CD8-positive, alpha-beta memory T cell (primary cell): ENCODE data around the gene CFHR3. TPM values are rescaled to one million over a fixed set of nuclear protein-coding genes. Genes with fewer than 3 reads are reported as not detected.
"Not testable (repeated sequence)": the region's sequence is repeated elsewhere in the genome, so short reads cannot be mapped to it uniquely, and the experiment has no call there.

Experiments
- CTCF ChIA-PET: fragments of 350-600 bp; sonication (Branson Sonifier 250); formaldehyde crosslinking; loops from one replicate; lab custom pipeline; 2021; ENCODE audit warnings: antibody characterized with exemption; lab: Charles Lee
- POLR2A ChIA-PET: fragments of 350-600 bp; sonication (Branson Sonifier 250); formaldehyde crosslinking; loops from one replicate; lab custom pipeline; 2021; ENCODE audit warnings: antibody characterized with exemption; lab: Charles Lee
- DNase-seq, 5 donors: peaks; one replicate each; pipeline versions ENCODE4 v3.0.0 to v3.0.0-alpha.2; 2020 to 2022; ENCODE audit warnings: mixed read lengths in 1 of 5
- H3K27ac ChIP-seq: one replicate; pipeline ENCODE4 v1.7.0; 2013; ENCODE audit warnings: low read depth, mild to moderate bottlenecking, low read length, moderate library complexity
- H3K27me3 ChIP-seq: 2 replicates; pipeline ENCODE4 v1.7.0; 2013; ENCODE audit warnings: low read length, mild to moderate bottlenecking; ENCODE audit not compliant: insufficient read depth, poor library complexity, severe bottlenecking
- H3K36me3 ChIP-seq: 2 replicates; pipeline ENCODE4 v1.7.0; 2013; ENCODE audit warnings: mild to moderate bottlenecking, low read length, moderate library complexity; ENCODE audit not compliant: insufficient read depth
- H3K4me1 ChIP-seq: 2 replicates; pipeline ENCODE4 v1.7.0; 2013; ENCODE audit warnings: mild to moderate bottlenecking, low read length, moderate library complexity; ENCODE audit not compliant: insufficient read depth
- H3K4me3 ChIP-seq: 2 replicates; pipeline ENCODE4 v1.7.0; 2013; ENCODE audit warnings: mild to moderate bottlenecking, low read length
- H3K9me3 ChIP-seq: 2 replicates; pipeline ENCODE4 v1.7.0; 2013; ENCODE audit warnings: mild to moderate bottlenecking, low read length
- H3K27ac Mint-ChIP-seq, 8 donors: one replicate each; pipeline ENCODE4 v1.8.0; 2020 to 2021; ENCODE audit warnings: mixed read lengths in 8 of 8, mild to moderate bottlenecking in 6 of 8, inconsistent platforms in 3 of 8, moderate library complexity in 3 of 8
- H3K27me3 Mint-ChIP-seq, 2 donors: one replicate each; pipeline ENCODE4 v1.8.0; 2020 to 2021; ENCODE audit warnings: mixed read lengths in 2 of 2, mild to moderate bottlenecking in 1 of 2, moderate library complexity in 1 of 2
- H3K36me3 Mint-ChIP-seq, 3 donors: one replicate each; pipeline ENCODE4 v1.8.0; 2020 to 2021; ENCODE audit warnings: mixed read lengths in 3 of 3, inconsistent platforms in 1 of 3, mild to moderate bottlenecking in 1 of 3
- H3K4me1 Mint-ChIP-seq, 3 donors: one replicate each; pipeline ENCODE4 v1.8.0; 2020 to 2021; ENCODE audit warnings: mixed read lengths in 3 of 3, inconsistent platforms in 1 of 3, mild to moderate bottlenecking in 1 of 3
- H3K4me3 Mint-ChIP-seq, 7 donors: one replicate each; pipeline ENCODE4 v1.8.0; 2020 to 2021; ENCODE audit warnings: mixed read lengths in 7 of 7, mild to moderate bottlenecking in 6 of 7, moderate library complexity in 4 of 7, inconsistent platforms in 2 of 7
- H3K9me3 Mint-ChIP-seq, 5 donors: one replicate each; pipeline ENCODE4 v1.8.0; 2020 to 2022; ENCODE audit warnings: mixed read lengths in 5 of 5, mild to moderate bottlenecking in 3 of 5, moderate library complexity in 2 of 5, inconsistent platforms in 1 of 5
- polyA plus RNA-seq: library from polyadenylated mRNA; unstranded; fragments of 300-500 nt; fragmentation: Illumina TruSeq; gene quantifications from one replicate; pipeline ENCODE4 v1.2.3, GENCODE V29; 2021
- total RNA-seq, 2 experiments: library from RNA; stranded (reverse); gene quantifications; one replicate each; pipeline ENCODE4 v1.2.3, GENCODE V29; 2021

The CFHR3 gene
- total and polyA plus RNA-seq, 3 experiments from 2014 or later: not detected

DNA sequence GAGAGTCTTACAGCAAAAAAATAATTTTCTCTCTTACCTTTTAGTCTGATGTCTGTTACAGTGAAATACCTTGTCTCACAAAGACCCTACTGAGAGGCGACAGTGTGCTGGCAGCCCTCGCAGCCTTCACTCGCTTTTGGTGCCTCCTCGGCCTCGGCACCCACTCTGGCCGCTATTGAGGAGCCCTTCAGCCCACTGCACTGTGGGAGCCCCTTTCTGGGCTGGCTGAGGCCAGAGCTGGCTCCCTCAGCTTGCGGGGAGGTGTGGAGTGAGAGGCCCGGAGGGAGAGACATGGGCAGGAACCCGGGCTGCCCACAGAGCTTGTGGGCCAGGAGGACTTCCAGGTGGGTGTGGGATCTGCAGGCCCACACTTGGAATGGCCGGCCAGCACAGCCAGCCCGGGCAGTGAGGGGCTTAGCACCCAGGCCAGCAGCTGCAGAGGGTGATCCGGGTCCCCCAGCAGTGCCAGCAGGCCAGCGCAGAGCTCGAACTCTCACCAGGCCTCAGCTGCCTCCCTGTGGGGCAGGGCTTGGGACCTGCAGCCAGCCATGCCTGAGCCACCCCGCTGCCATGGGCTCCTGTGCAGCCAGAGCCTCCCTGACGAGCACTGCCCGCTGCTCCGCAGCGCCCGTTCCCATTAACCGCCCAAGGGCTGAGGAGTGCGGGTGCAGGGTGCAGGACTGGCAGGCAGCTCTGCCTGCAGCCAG, 34.0 kb downstream of the CFHR3 start:
- POLR2A ChIA-PET: no interaction called here

DNA sequence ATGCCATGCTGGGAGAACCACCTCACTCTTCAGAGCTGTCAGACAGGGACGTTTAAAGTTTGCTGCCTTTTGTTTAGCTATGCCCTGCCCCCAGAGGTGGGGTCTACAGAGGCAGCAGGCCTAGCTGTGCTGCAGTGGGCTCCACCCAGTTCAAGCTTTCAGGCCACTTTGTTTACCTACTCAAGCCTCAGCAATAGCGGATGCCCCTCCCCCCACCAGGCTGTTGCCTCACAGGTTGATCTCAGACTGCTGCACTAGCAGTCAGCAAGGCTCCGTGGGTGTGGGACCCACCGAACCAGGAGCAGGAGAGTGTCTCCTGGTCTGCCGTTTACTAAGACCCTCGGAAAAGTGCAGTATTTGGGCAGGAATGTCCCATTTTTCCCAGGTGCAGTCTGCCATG, 42.8 kb downstream of the CFHR3 start:
- H3K4me1 ChIP-seq, H3K27ac ChIP-seq, H3K4me3 Mint-ChIP-seq, H3K27ac Mint-ChIP-seq, H3K4me1 Mint-ChIP-seq, H3K9me3 ChIP-seq, H3K27me3 Mint-ChIP-seq, H3K4me3 ChIP-seq, POLR2A ChIA-PET, CTCF ChIA-PET, H3K27me3 ChIP-seq, H3K9me3 Mint-ChIP-seq, H3K36me3 ChIP-seq, H3K36me3 Mint-ChIP-seq, DNase-seq: not testable (repeated sequence)

More for the DNA sequence above, 34.0 kb downstream of the CFHR3 start:
- H3K36me3 Mint-ChIP-seq: no peaks in the 10 kb centered on the region
- no peak overlapping the region for H3K4me3 Mint-ChIP-seq
- Histone ChIP-seq H3K9me3 (no peaks in the 10 kb centered on the region), H3K4me3 (no peak overlapping the region), H3K27me3 (no peaks in the 10 kb centered on the region), H3K27ac (no peak overlapping the region), H3K36me3 (no peaks in the 10 kb centered on the region), H3K4me1 (no peaks in the 10 kb centered on the region)
- H3K9me3 Mint-ChIP-seq: peaks cover 0 to 1% (median 0%) of the 10 kb centered on the region in 5 donors
- H3K4me1 Mint-ChIP-seq: no peaks in the 10 kb centered on the region
- CTCF ChIA-PET: no interaction called here
- H3K27me3 Mint-ChIP-seq: peaks cover 0 to 3% of the 10 kb centered on the region in 2 donors
- no peak overlapping the region for H3K27ac Mint-ChIP-seq
- DNase-seq: no peak

- H3K27ac ChIP-seq, POLR2A ChIA-PET, CTCF ChIA-PET, H3K4me3 ChIP-seq, H3K27ac Mint-ChIP-seq, H3K4me1 Mint-ChIP-seq, H3K36me3 Mint-ChIP-seq, H3K9me3 Mint-ChIP-seq, H3K4me1 ChIP-seq, H3K4me3 Mint-ChIP-seq, H3K27me3 Mint-ChIP-seq, DNase-seq, H3K36me3 ChIP-seq, H3K9me3 ChIP-seq, H3K27me3 ChIP-seq: not testable (repeated sequence)
Measured at GRCh38 chr1:196819531-196819930, 44.9 kb downstream of the CFHR3 start, which contains the start of gene CFHR1. Gene CFHR1, plus strand, starts transcription at chr1:196819731. Its CDS starts 114 bp downstream, at chr1:196819845.

- H3K4me3 ChIP-seq, H3K36me3 ChIP-seq, POLR2A ChIA-PET, H3K9me3 ChIP-seq, H3K4me3 Mint-ChIP-seq, H3K27ac ChIP-seq, CTCF ChIA-PET, H3K27me3 Mint-ChIP-seq, H3K9me3 Mint-ChIP-seq, H3K4me1 ChIP-seq, H3K4me1 Mint-ChIP-seq, H3K27me3 ChIP-seq, H3K36me3 Mint-ChIP-seq: not testable (repeated sequence)
- DNase-seq: peak in 2 of 5 donors; percentile 0 to 1
- H3K27ac Mint-ChIP-seq: peak overlapping the region in 1 of 8 donors; percentile 75
Measured at GRCh38 chr1:196827860-196828259, 53.2 kb downstream of the CFHR3 start.

Other genes starting within 250 kb of the CFHR3 start
- gene KCNT2, start 166.4 kb upstream of the CFHR3 start, total RNA-seq: not detected
- gene KCNT2, start 166.4 kb upstream of the CFHR3 start, polyA plus RNA-seq: not detected
- 1 to 10 TPM in 1 of 2 experiments, under 1 TPM in 1; 0.93 to 1.1 TPM for gene CFH, start 122.8 kb upstream of the CFHR3 start, total RNA-seq
- gene CFH, start 122.8 kb upstream of the CFHR3 start, polyA plus RNA-seq: 11.2 TPM
- gene CFHR1, start 44.9 kb downstream of the CFHR3 start, total RNA-seq: not detected
- gene CFHR1, start 44.9 kb downstream of the CFHR3 start, polyA plus RNA-seq: not detected
- gene CFHR4, start 113.2 kb downstream of the CFHR3 start, total RNA-seq: not detected
- gene CFHR4, start 113.2 kb downstream of the CFHR3 start, polyA plus RNA-seq: not detected
- not detected for gene CFHR2, start 168.9 kb downstream of the CFHR3 start, total RNA-seq
- not detected for gene CFHR2, start 168.9 kb downstream of the CFHR3 start, polyA plus RNA-seq
- gene CFHR5, start 202.7 kb downstream of the CFHR3 start, total RNA-seq: not detected
- gene CFHR5, start 202.7 kb downstream of the CFHR3 start, polyA plus RNA-seq: not detected